ENCODE results near the gene KRTAP5-8.

KRTAP5-8 gene

DNA sequence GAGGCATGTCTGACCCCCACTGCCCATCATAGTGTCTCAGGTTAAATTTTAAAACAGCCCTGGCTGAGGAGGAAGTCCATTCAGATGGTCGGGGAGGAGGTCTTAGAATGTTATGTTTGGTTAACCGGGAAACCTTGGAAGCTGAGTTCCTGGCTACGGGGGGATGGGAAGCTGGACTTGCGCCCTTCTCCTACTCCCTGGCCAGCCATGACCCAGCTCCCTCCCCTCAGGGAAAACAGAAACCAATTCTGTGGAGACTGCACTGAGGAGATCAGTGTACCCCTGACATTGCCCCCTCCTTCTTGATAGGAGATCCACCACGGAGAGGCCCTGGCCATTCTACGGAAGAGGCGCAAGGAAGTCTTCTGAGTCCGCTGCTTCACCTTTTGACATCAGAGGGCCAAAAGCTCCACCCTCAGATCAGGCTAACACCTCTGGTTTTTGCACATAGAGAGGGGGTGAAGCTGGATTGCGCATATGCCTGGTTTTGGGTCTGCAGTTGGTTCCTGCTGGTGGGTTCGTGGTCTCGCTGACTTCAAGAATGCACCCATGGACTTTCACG, 7.7 kb downstream of the KRTAP5-8 start:
- DNase-seq (ENCODE audit: low read depth), result no peak
- TF ChIP-seq, protein P1, sequence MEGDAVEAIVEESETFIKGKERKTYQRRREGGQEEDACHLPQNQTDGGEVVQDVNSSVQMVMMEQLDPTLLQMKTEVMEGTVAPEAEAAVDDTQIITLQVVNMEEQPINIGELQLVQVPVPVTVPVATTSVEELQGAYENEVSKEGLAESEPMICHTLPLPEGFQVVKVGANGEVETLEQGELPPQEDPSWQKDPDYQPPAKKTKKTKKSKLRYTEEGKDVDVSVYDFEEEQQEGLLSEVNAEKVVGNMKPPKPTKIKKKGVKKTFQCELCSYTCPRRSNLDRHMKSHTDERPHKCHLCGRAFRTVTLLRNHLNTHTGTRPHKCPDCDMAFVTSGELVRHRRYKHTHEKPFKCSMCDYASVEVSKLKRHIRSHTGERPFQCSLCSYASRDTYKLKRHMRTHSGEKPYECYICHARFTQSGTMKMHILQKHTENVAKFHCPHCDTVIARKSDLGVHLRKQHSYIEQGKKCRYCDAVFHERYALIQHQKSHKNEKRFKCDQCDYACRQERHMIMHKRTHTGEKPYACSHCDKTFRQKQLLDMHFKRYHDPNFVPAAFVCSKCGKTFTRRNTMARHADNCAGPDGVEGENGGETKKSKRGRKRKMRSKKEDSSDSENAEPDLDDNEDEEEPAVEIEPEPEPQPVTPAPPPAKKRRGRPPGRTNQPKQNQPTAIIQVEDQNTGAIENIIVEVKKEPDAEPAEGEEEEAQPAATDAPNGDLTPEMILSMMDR (conservative IDR thresholded peaks at IDR 0.05; ENCODE audit: low read depth, low read length), result no peak
- H3K4me3 ChIP-seq (ENCODE audit: low read length), result no peak overlapping the region

DNA sequence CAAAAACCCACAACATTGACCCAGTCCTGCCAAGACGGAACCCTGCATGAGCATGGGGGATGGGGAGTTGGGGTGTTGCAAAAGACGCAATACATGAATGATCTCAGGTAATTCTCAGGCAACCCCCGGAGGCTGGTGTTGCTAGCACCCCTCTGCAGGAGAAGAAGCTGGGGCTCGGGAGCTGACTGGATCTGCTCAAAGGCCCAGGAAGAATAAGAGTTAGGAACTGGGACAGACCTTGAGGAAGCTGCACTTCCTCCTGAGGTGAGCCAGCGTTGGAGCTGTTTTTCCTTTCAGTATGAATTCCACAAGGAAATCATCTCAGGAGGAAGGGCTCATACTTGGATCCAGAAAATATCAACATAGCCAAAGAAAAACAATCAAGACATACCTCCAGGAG, 10.3 kb downstream of the KRTAP5-8 start, which contains the start of gene KRTAP5-9:
Gene KRTAP5-9 (plus strand): TSS at position 301 of the 400 bp plus-strand sequence. CDS start 238 bp downstream, outside the sequence.
- no peak within 1 kb of the TSS for H3K4me3 ChIP-seq (ENCODE audit: low read length)
- DNase-seq (ENCODE audit: low read depth), result no peak
- TF ChIP-seq, protein P1 (conservative IDR thresholded peaks at IDR 0.05; ENCODE audit: low read depth, low read length), result no peak

DNA sequence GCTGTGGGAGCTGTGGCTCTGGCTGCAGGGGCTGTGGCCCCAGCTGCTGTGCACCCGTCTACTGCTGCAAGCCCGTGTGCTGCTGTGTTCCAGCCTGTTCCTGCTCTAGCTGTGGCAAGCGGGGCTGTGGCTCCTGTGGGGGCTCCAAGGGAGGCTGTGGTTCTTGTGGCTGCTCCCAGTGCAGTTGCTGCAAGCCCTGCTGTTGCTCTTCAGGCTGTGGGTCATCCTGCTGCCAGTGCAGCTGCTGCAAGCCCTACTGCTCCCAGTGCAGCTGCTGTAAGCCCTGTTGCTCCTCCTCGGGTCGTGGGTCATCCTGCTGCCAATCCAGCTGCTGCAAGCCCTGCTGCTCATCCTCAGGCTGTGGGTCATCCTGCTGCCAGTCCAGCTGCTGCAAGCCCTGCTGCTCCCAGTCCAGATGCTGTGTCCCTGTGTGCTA, 10.9 kb downstream of the KRTAP5-8 start:
- TF ChIP-seq, protein P1 (conservative IDR thresholded peaks at IDR 0.05; ENCODE audit: low read depth, low read length), result no peak
- no peak overlapping the region for H3K4me3 ChIP-seq (ENCODE audit: low read length)
- no peak for DNase-seq (ENCODE audit: low read depth)

DNA sequence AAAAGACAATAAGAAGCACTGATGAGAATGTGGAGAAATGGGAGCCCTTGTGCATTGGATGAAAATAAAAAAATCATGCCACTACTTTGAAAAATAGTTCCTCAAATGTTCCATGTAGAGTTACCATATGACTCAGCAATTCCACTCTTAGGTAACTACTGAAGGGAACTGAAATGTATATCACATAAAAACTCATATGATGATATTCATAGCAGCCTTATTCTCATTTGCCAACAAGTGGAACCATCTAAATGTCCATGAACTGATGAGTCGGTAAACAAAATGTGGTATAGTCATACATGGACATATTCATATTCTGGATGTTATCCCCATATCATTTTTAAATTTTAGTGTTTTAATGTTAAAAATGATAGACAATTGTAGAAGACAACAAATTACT, 13.9 kb downstream of the KRTAP5-8 start:
- TF ChIP-seq, protein P1 (conservative IDR thresholded peaks at IDR 0.05; ENCODE audit: low read depth, low read length), result no peak
- no peak overlapping the region for H3K4me3 ChIP-seq (ENCODE audit: low read length)
- DNase-seq (ENCODE audit: low read depth), result no peak

DNA sequence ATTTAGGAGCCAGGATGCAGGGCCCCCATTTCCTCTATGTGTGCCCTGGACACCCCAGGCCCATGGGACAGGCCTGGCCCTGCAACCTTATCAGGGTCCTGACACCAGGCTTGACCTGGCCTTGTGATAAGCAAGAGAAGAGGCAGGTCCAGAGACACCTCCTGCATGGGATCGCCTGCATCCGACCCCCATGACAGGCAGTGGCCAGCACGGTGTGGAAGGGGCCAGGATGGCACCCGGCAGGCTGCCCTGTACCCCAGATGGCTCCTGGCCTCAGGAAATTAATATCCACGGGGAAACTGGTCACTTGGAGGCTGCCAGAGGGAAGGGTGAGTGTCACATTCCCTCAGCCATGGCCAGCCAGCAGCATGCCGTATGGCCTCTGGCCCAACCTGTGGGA, 17.2 kb downstream of the KRTAP5-8 start:
- TF ChIP-seq, protein P1 (conservative IDR thresholded peaks at IDR 0.05; ENCODE audit: low read depth, low read length), result no peak
- DNase-seq (ENCODE audit: low read depth), result no peak
- no peak overlapping the region for H3K4me3 ChIP-seq (ENCODE audit: low read length)

DNA sequence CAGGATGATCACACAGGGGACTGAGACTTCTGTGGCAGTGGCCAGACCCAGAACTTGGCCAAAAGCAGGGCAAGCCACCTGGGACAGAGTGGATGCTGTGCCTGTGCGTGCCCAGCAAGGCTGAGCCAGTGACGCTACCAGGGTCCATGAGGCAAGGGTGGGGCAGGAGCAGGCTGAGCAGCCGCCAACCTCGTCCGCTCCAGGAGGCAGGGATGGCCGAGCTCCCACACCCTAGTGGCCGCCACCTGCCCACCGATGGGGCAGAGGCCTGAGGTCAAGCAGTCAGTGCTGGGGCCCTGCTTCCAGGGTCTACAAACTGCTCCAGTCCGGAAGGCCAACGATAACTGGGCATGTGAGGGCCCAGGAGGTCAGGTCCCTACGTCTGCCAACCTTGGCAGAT, 17.7 kb downstream of the KRTAP5-8 start:
- no peak for DNase-seq (ENCODE audit: low read depth)
- H3K4me3 ChIP-seq (ENCODE audit: low read length), result no peak overlapping the region
- TF ChIP-seq, protein P1 (conservative IDR thresholded peaks at IDR 0.05; ENCODE audit: low read depth, low read length), result no peak

DNA sequence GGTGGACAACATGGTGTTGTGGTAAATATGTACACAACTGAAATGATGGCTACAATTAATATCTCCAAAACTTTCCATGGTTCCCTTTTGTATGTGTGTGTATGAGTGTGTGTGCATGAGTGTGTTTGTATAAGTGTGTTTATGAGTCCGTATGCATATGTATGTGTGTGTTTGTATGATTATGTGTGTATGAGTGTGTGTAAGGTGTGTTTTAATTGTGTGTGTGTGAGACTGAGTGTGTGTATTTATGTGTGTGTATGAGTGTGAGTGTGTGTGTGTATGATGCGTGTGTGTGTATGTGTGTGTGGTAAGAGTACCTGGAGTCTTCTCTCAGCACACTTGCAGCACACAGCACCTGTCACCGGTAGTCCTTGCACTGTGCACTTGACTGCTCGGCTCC, 18.2 kb downstream of the KRTAP5-8 start:
- no peak overlapping the region for H3K4me3 ChIP-seq (ENCODE audit: low read length)
- no peak for DNase-seq (ENCODE audit: low read depth)
- TF ChIP-seq, protein P1 (conservative IDR thresholded peaks at IDR 0.05; ENCODE audit: low read depth, low read length), result no peak

Measured in retinal pigment epithelial cell (primary cell).